ENCODE data around the gene GAL3ST1. TPM values are rescaled to one million over a fixed set of nuclear protein-coding genes. Genes with fewer than 3 reads are reported as not detected.

Gene GAL3ST1
- total RNA-seq, 1 experiment from 2014 or later = 2.1 TPM

DNA sequence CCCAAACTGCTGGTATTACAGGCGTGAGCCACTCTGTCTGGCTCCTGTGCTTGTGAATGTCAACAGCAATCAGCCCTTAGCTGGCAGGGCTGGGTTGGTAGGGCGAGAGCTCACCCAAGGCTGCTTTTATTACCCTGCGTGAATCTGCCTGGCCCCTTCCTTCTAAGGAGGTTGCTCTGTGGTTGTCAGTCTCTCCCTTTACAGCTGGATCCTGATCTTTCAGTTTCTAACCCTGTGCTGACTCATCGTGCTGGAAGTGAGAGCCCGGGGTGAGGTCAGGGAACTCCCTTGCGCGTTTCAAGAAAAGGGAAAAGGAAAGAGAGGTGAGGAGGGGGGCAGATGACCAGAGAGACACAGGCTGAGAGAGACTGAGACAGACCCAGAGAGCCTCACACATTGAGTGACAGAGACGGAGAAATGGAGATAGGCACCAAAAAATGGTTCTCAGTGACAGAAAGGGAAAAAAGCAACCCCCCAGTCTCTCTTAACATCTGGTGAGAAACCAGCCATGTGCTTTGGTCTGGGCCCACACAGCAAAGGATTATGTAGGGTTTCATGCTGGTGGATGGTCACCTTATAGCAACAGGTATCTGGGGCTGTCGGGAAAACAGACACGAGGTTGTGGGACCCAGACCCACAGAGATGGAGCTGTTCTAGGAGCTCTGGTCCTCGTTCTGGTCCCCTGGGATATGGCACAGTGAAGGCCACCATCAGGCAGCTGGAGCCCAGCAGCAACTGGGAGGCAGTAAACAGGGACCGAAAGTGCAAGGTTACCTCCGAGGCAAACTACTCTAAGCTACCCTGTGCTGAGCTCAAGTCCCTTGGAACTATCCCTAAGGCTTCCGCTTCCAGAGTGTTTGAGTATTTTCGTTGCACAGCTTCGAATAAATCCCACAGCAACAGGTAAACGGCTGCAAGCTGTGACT is 35.1 kb upstream of the GAL3ST1 start:
- peak overlapping the region in 1 of 2 experiments; percentile 29; a peak in 2 of 4 replicates for H3K4me3 ChIP-seq (replicated peaks in 1 of 2; ENCODE audit: low read depth in 1 of 2, low read length in 2 of 2)
- no peaks in the 10 kb centered on the region for H3K27me3 ChIP-seq (ENCODE audit: insufficient read depth, low read length)
- no peaks in the 10 kb centered on the region for H3K79me2 ChIP-seq (ENCODE audit: insufficient read depth, low read length)
- H2AFZ ChIP-seq (ENCODE audit: low read depth, low read length, poor library complexity, severe bottlenecking) = peak overlapping the region; percentile 82
- no TSS peak for BruUV-seq (replicated peaks)
- RAD21 ChIA-PET (ENCODE audit: low non-redundant PET in 1 of 2, low total read pairs in 2 of 2, uncharacterized antibody in 2 of 2, unreplicated experiment in 2 of 2) = no interaction called here
- no peaks in the 10 kb centered on the region for H3K36me3 ChIP-seq (ENCODE audit: control insufficient read depth in 1 of 2, insufficient read depth in 2 of 2, low read length in 2 of 2)
- intact Hi-C loops (cut with micrococcal nuclease) = loop anchor here (10.0 kb wide), 1 partner anchor 145 kb away; no protein-coding TSS in a partner anchor
- POLR2A ChIA-PET = no interaction called here
- H3K9ac ChIP-seq (ENCODE audit: low read length) = peak overlapping the region; percentile 36
- no peaks in the 10 kb centered on the region for H4K20me1 ChIP-seq (ENCODE audit: insufficient read depth)
- ATAC-seq (peak; percentile 55), DNase-seq (ENCODE audit: low read depth, low spot score) (no peak)
- no peaks in the 10 kb centered on the region for H3K9me3 ChIP-seq (ENCODE audit: control insufficient read depth in 1 of 2, insufficient read depth in 1 of 2, low read depth in 1 of 2, low read length in 2 of 2)
- no peaks in the 10 kb centered on the region for H3K9me2 ChIP-seq (ENCODE audit: insufficient read depth)
- H3K4me1 ChIP-seq (ENCODE audit: control insufficient read depth in 1 of 2, insufficient read depth in 2 of 2, low read length in 2 of 2) = peaks cover 22 to 47% of the 10 kb centered on the region in 2 experiments
- H3K4me2 ChIP-seq (ENCODE audit: low read length) = peak overlapping the region; percentile 78
- peak overlapping the region; percentile 6 for H3K27ac ChIP-seq (ENCODE audit: low read depth, low read length)
- CTCF ChIA-PET = interaction anchor here (1.0 to 1.4 kb wide), 2 partner anchors 25 to 146 kb away, joined by 3 to 5 read pairs; no protein-coding TSS in a partner anchor
- TF ChIP-seq FOSL1 (IDR thresholded peaks at IDR 0.05; ENCODE audit: low read depth) (peak; percentile 47; the same call in 1 of the 2 replicates), JUND (IDR thresholded peaks at IDR 0.05) (0 out of 2 replicates have a peak, but pooled peaks have one; percentile 27)
- TF ChIP-seq, protein P1, sequence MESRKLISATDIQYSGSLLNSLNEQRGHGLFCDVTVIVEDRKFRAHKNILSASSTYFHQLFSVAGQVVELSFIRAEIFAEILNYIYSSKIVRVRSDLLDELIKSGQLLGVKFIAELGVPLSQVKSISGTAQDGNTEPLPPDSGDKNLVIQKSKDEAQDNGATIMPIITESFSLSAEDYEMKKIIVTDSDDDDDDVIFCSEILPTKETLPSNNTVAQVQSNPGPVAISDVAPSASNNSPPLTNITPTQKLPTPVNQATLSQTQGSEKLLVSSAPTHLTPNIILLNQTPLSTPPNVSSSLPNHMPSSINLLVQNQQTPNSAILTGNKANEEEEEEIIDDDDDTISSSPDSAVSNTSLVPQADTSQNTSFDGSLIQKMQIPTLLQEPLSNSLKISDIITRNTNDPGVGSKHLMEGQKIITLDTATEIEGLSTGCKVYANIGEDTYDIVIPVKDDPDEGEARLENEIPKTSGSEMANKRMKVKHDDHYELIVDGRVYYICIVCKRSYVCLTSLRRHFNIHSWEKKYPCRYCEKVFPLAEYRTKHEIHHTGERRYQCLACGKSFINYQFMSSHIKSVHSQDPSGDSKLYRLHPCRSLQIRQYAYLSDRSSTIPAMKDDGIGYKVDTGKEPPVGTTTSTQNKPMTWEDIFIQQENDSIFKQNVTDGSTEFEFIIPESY (IDR thresholded peaks at IDR 0.05; ENCODE audit: extremely low read depth, insufficient replicate concordance, low read length) = no peak

DNA sequence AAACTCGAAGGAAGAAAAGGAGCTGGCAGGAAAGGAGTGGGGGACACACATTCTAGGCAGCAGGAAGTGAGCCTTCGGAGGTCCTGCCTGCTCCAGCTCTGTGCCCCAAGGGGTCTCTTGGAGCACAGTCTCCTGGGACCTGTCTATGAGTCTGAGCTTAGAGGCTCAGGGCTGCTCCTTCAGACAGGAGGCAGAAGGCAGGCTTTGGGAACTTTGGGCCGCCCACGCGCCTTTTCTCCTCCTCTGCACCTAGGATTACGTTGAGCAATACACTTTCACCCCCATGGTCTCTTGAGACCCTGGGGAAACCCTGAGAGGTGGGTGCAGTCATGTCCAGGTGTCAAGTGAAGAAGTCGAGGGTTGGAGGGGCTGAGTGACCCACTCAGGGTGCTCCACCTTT is 33.5 kb upstream of the GAL3ST1 start:
- Histone ChIP-seq H3K4me2 (ENCODE audit: low read length) (no peak overlapping the region), H3K27me3 (ENCODE audit: insufficient read depth, low read length) (no peaks in the 10 kb centered on the region), H3K9me3 (ENCODE audit: control insufficient read depth in 1 of 2, insufficient read depth in 1 of 2, low read depth in 1 of 2, low read length in 2 of 2) (no peaks in the 10 kb centered on the region), H3K27ac (ENCODE audit: low read depth, low read length) (no peak overlapping the region), H3K79me2 (ENCODE audit: insufficient read depth, low read length) (no peaks in the 10 kb centered on the region), H3K36me3 (ENCODE audit: control insufficient read depth in 1 of 2, insufficient read depth in 2 of 2, low read length in 2 of 2) (no peaks in the 10 kb centered on the region), H3K9me2 (ENCODE audit: insufficient read depth) (no peaks in the 10 kb centered on the region), H2AFZ (ENCODE audit: low read depth, low read length, poor library complexity, severe bottlenecking) (no peak overlapping the region), H3K4me1 (ENCODE audit: control insufficient read depth in 1 of 2, insufficient read depth in 2 of 2, low read length in 2 of 2) (peaks cover 22 to 47% of the 10 kb centered on the region in 2 experiments), H4K20me1 (ENCODE audit: insufficient read depth) (no peaks in the 10 kb centered on the region), H3K4me3 (replicated peaks in 1 of 2; ENCODE audit: low read depth in 1 of 2, low read length in 2 of 2) (no peak overlapping the region), H3K9ac (ENCODE audit: low read length) (no peak overlapping the region)
- ChIA-PET POLR2A (no interaction called here), RAD21 (ENCODE audit: low non-redundant PET in 1 of 2, low total read pairs in 2 of 2, uncharacterized antibody in 2 of 2, unreplicated experiment in 2 of 2) (interaction anchor here in 1 of 2 experiments (0.5 to 1.3 kb wide), 2 partner anchors 103 to 147 kb away, joined by 4 to 6 read pairs; no protein-coding TSS in a partner anchor), CTCF (interaction anchor here (1.2 kb wide), 1 partner anchor 147 kb away, joined by 4 read pairs; no protein-coding TSS in a partner anchor)
- intact Hi-C loops (cut with micrococcal nuclease) = loop anchor here (10.0 kb wide), 1 partner anchor 147 kb away; no protein-coding TSS in a partner anchor
- no TSS peak for BruUV-seq (replicated peaks)
- ATAC-seq (no peak), DNase-seq (ENCODE audit: low read depth, low spot score) (no peak)
- TF ChIP-seq FOSL1 (IDR thresholded peaks at IDR 0.05; ENCODE audit: low read depth) = no peak
- TF ChIP-seq, protein P2, sequence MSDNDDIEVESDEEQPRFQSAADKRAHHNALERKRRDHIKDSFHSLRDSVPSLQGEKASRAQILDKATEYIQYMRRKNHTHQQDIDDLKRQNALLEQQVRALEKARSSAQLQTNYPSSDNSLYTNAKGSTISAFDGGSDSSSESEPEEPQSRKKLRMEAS (IDR thresholded peaks at IDR 0.05) = no peak
- no peak for TF ChIP-seq TCF7L2 (IDR thresholded peaks at IDR 0.05; ENCODE audit: borderline replicate concordance, extremely low read depth, insufficient read depth, insufficient read length)
- no peak for TF ChIP-seq ZFX (IDR thresholded peaks at IDR 0.05)
- TF ChIP-seq, protein P1 (IDR thresholded peaks at IDR 0.05; ENCODE audit: extremely low read depth, insufficient replicate concordance, low read length) = no peak
- no peak for TF ChIP-seq POLR2AphosphoS5 (IDR thresholded peaks at IDR 0.05; ENCODE audit: low read depth, low read length)
- TF ChIP-seq YY1 (IDR thresholded peaks at IDR 0.05; ENCODE audit: extremely low read depth, insufficient replicate concordance, low read depth, low read length) = no peak
- TF ChIP-seq SIN3A (IDR thresholded peaks at IDR 0.05; ENCODE audit: low read depth) = no peak
- no peak for TF ChIP-seq ZNF274 (IDR thresholded peaks at IDR 0.05; ENCODE audit: low read depth, low read length)
- TF ChIP-seq EZH2 (IDR thresholded peaks at IDR 0.05) = no peak
- TF ChIP-seq SRF (IDR thresholded peaks at IDR 0.05; ENCODE audit: low read depth) = no peak
- TF ChIP-seq, protein P3, sequence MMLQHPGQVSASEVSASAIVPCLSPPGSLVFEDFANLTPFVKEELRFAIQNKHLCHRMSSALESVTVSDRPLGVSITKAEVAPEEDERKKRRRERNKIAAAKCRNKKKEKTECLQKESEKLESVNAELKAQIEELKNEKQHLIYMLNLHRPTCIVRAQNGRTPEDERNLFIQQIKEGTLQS (IDR thresholded peaks at IDR 0.05) = no peak
